DND-41 (cell line): Measurements from ENCODE around the gene ATG2A.

ENCODE experiments used
- EZH2 ChIP-seq: IDR thresholded peaks from 3 replicates; pipeline ENCODE4 v1.6.1; 2012; ENCODE audit warnings: borderline replicate concordance, low read depth, mild to moderate bottlenecking, moderate library complexity, low read length, inconsistent platforms; ENCODE audit not compliant: severe bottlenecking
- TF ChIP-seq, protein P1 (sequence below): IDR thresholded peaks from 2 replicates; pipeline ENCODE4 v1.5.1; 2012; ENCODE audit warnings: borderline replicate concordance, low read length, moderate library complexity, mild to moderate bottlenecking; ENCODE audit not compliant: poor library complexity, severe bottlenecking; ENCODE audit errors: extremely low read depth

GRCh38 chr11:64954201-64954600 lies 37.2 kb upstream of the ATG2A start:
- TF ChIP-seq, protein P1, sequence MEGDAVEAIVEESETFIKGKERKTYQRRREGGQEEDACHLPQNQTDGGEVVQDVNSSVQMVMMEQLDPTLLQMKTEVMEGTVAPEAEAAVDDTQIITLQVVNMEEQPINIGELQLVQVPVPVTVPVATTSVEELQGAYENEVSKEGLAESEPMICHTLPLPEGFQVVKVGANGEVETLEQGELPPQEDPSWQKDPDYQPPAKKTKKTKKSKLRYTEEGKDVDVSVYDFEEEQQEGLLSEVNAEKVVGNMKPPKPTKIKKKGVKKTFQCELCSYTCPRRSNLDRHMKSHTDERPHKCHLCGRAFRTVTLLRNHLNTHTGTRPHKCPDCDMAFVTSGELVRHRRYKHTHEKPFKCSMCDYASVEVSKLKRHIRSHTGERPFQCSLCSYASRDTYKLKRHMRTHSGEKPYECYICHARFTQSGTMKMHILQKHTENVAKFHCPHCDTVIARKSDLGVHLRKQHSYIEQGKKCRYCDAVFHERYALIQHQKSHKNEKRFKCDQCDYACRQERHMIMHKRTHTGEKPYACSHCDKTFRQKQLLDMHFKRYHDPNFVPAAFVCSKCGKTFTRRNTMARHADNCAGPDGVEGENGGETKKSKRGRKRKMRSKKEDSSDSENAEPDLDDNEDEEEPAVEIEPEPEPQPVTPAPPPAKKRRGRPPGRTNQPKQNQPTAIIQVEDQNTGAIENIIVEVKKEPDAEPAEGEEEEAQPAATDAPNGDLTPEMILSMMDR: no peak
- no peak for TF ChIP-seq EZH2
